Adrenal gland (tissue), 5 donors: ENCODE data around the gene POLD2.

Experiments used
- CTCF ChIP-seq, 6 experiments: fragments of 450-650 bp in 4 of 6; fragments of 200-600 bp in 2 of 6; sonication (generic) in 1 of 6; IDR thresholded peaks; 1 replicate in 5 of 6; 2 replicates in 1 of 6; pipeline versions ENCODE4 v1.5.1 to v1.8.0; 2016 to 2021; ENCODE audit warnings: antibody characterized with exemption in 6 of 6, mild to moderate bottlenecking in 2 of 6, moderate library complexity in 1 of 6
- POLR2A ChIP-seq, 2 donors: fragments of 450-650 bp; IDR thresholded peaks; one replicate each; pipeline ENCODE4 v1.6.1; 2017; ENCODE audit warnings: antibody characterized with exemption in 2 of 2, mild to moderate bottlenecking in 2 of 2, moderate library complexity in 1 of 2
- donor health status: DM: no; HTN: no; CAD: no.

DNA sequence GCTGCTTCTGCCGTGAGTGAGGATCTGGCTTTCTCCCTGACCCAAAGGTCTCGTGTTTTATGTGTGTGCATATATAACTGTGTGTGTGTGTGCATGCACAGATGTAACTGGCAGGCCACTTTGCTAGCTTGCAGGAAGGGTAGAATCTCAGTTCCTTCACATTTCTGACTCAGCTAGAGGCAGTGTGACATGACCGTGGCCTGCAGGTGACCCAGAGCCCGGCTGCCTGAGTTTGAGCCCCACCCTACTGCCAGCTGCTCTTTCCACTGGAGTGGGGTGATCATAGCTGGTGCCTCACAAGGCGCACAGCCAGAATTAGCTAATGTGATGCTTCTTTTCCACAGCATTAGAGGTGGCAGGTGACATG, 27.1 kb upstream of the POLD2 start:
- no peak for TF ChIP-seq POLR2A (IDR thresholded peaks at IDR 0.05)
- TF ChIP-seq CTCF (IDR thresholded peaks at IDR 0.05) = no peak
